ENCODE data around the gene PCSK7. TPM values are rescaled to one million over a fixed set of nuclear protein-coding genes. Genes with fewer than 3 reads are reported as not detected.

The PCSK7 gene
- total and polyA plus RNA-seq, 2 of the 4 experiments (the other 2 are of a cell fraction): 35.8 to 54.3 TPM

GRCh38 chr11:117218133-117218915 is 13.5 kb downstream of the PCSK7 start:
- Histone ChIP-seq H2BK20ac (ENCODE audit: low read depth, low read length) (peak overlapping the region; percentile 96), H2BK5ac (ENCODE audit: low read depth, low read length, poor library complexity, severe bottlenecking) (peak overlapping the region; percentile 99), H4K91ac (ENCODE audit: insufficient read depth, low read depth, low read length) (peak overlapping the region; percentile 99), H3K4me3 (ENCODE audit: insufficient read depth, low read depth, low read length) (no peak overlapping the region), H3K36me3 (ENCODE audit: control insufficient read depth, insufficient read depth, low read length) (peaks cover 41% of the 10 kb centered on the region), H3K9me1 (ENCODE audit: insufficient read depth, low read length) (peaks cover 28% of the 10 kb centered on the region), H2BK120ac (ENCODE audit: low read depth, low read length) (peak overlapping the region; percentile 97), H2AFZ (replicated peaks; ENCODE audit: low read length, poor library complexity) (peak overlapping the region; percentile 40), H2AK9ac (replicated peaks; ENCODE audit: low read depth, low read length, poor library complexity) (peak overlapping the region; percentile 96), H2AK5ac (ENCODE audit: low read depth, low read length) (peak overlapping the region; percentile 100), H4K20me1 (ENCODE audit: insufficient read depth, low read length) (no peaks in the 10 kb centered on the region), H3K9me3 (ENCODE audit: control insufficient read depth, insufficient read depth, low read length) (no peaks in the 10 kb centered on the region), H4K8ac (ENCODE audit: low read depth in 2 of 2, low read length in 2 of 2) (peak overlapping the region; percentile 95 to 99), H3K4me1 (ENCODE audit: control insufficient read depth, insufficient read depth, low read length) (peaks cover 40% of the 10 kb centered on the region), H3K27me3 (ENCODE audit: control insufficient read depth, insufficient read depth, low read length) (no peaks in the 10 kb centered on the region), H3K27ac (ENCODE audit: insufficient read depth, low read length) (peak overlapping the region; percentile 100), H2BK15ac (ENCODE audit: low read depth, low read length) (peak overlapping the region; percentile 100), H3K79me1 (ENCODE audit: low read depth in 1 of 2, low read length in 2 of 2) (peaks cover 18 to 51% of the 10 kb centered on the region in 2 experiments; a peak in 3 of 4 replicates), H3K18ac (ENCODE audit: low read depth, low read length) (peak overlapping the region; percentile 98), H3K9ac (ENCODE audit: low read depth, low read length) (peak overlapping the region; percentile 90), H3K14ac (replicated peaks; ENCODE audit: low read depth, low read length) (peak overlapping the region; percentile 98), H3K23ac (ENCODE audit: low read depth, low read length) (peak overlapping the region; percentile 98), H3K4me2 (ENCODE audit: low read depth, low read length) (peak overlapping the region; percentile 38), H3K4ac (ENCODE audit: low read depth, low read length) (peak overlapping the region; percentile 99), H4K5ac (ENCODE audit: low read depth, low read length) (peak overlapping the region; percentile 100), H3K56ac (ENCODE audit: extremely low read depth, insufficient read depth, low read length) (peak overlapping the region; percentile 98)
- DNase-seq (peak; percentile 57), ATAC-seq (ENCODE audit: low read depth) (peak; percentile 28)
- dilution Hi-C loops (cut with HindIII; ENCODE audit: low sequenced_read_pairs, unreplicated experiment): no loop called here
- POLR2A ChIA-PET (ENCODE audit: unreplicated experiment): interaction anchor here (1.2 to 2.0 kb wide), 2 partner anchors 8 to 19 kb away, joined by 6 to 11 read pairs; partner anchors contain the start of gene TAGLN
- intact Hi-C loops (cut with micrococcal nuclease): no loop called here
- CTCF ChIA-PET: interaction anchor here (2.0 kb wide), 1 partner anchor 9 kb away, joined by 6 read pairs; no protein-coding TSS in a partner anchor
- BruUV-seq (replicated peaks): no TSS peak
- in situ Hi-C loops (cut with MboI; ENCODE audit: low sequenced_read_pairs): no loop called here
- WGBS, 2 experiments (ENCODE audit: extremely low coverage in 2 of 2, insufficient read length in 1 of 2): 40% methylated on average over 1 of the region's 15 CpGs; no CpG with 5 or more reads in 1 of the 2 experiments
- no peak for TF ChIP-seq ELK1 (IDR thresholded peaks at IDR 0.05; ENCODE audit: borderline replicate concordance, low read depth, low read length)
- no peak for TF ChIP-seq MAZ (IDR thresholded peaks at IDR 0.05; ENCODE audit: borderline replicate concordance, low read depth, low read length)
- TF ChIP-seq RCOR1 (IDR thresholded peaks at IDR 0.05; ENCODE audit: insufficient replicate concordance, low read length): no peak
- TF ChIP-seq NFE2L2 (IDR thresholded peaks at IDR 0.05; ENCODE audit: low read depth, low read length): no peak
- no peak for TF ChIP-seq MXI1 (IDR thresholded peaks at IDR 0.05; ENCODE audit: borderline replicate concordance, low read depth, low read length)
- TF ChIP-seq CTCF (conservative IDR thresholded peaks at IDR 0.05; ENCODE audit: low read depth, low read length): no peak
- no peak for TF ChIP-seq POLR2A (IDR thresholded peaks at IDR 0.05; ENCODE audit: low read depth, low read length)
- TF ChIP-seq RAD21 (IDR thresholded peaks at IDR 0.05; ENCODE audit: low read length): no peak
- TF ChIP-seq SMC3 (IDR thresholded peaks at IDR 0.05; ENCODE audit: low read depth, low read length): no peak
- no peak for TF ChIP-seq USF2 (IDR thresholded peaks at IDR 0.05; ENCODE audit: low read depth, low read length)
- TF ChIP-seq RFX5 (IDR thresholded peaks at IDR 0.05; ENCODE audit: low read depth, low read length): no peak
- no peak for TF ChIP-seq FOS (IDR thresholded peaks at IDR 0.05; ENCODE audit: low read depth, low read length)
- no peak for TF ChIP-seq MAFK (IDR thresholded peaks at IDR 0.05; ENCODE audit: low read depth, low read length)
- no peak for TF ChIP-seq BHLHE40 (IDR thresholded peaks at IDR 0.05; ENCODE audit: low read depth, low read length)
